MG63 (cell line): Measurements from ENCODE around the gene ZFAND6. TPM values are rescaled to one million over a fixed set of nuclear protein-coding genes. Genes with fewer than 3 reads are reported as not detected.
A peak's percentile ranks its signal among the peaks of the same experiment; 100 is the strongest.

ENCODE experiments used
- DNase-seq: peaks from one replicate; pipeline ENCODE4 v3.0.0-alpha.2; 2020
- H3K27me3 ChIP-seq: fragments of 250-450 bp; sonication (Bioruptor Pico); 2 replicates; pipeline ENCODE4 v1.5.1; 2020; ENCODE audit warnings: mild to moderate bottlenecking, moderate library complexity
- H3K36me3 ChIP-seq: fragments of 250-450 bp; sonication (Bioruptor Pico); 2 replicates; pipeline ENCODE4 v1.5.1; 2020; ENCODE audit warnings: mild to moderate bottlenecking, moderate library complexity
- H3K4me3 ChIP-seq: fragments of 250-450 bp; sonication (Bioruptor Pico); 2 replicates; pipeline ENCODE4 v1.5.1; 2020; ENCODE audit warnings: mild to moderate bottlenecking, moderate library complexity
- H3K9me3 ChIP-seq: fragments of 250-450 bp; sonication (Bioruptor Pico); 2 replicates; pipeline ENCODE4 v1.5.1; 2020; ENCODE audit warnings: mild to moderate bottlenecking, moderate library complexity
- total RNA-seq: library from RNA; depleted of rRNA; stranded (reverse); fragments of >200 nt; shearing (Covaris generic); gene quantifications from 2 replicates; pipeline ENCODE4 v1.2.3, GENCODE V29; 2014; ENCODE audit warnings: low replicate concordance

Gene ZFAND6
- total RNA-seq, 1 experiment from 2014 or later: 174 TPM

DNA sequence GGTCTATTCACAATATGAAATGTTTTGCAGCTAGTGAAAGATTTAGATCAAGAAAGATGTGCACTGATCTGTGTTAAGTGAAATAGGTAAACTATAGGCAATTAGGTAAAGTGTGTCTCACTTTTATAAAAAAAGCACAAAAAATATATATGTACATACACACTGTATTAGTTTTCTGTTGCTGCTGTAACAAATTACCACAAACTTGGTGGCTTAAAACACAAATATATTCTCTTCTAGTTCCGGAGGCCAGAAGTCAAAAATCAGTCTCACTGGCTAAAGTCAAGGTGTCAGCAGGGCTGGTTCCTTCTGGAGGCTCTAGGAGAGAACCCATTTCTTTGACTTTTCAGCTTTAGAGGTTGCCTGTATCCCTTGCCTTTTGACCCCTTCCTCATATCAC, 104.4 kb downstream of the ZFAND6 start:
- no peak for DNase-seq
- no peak overlapping the region for H3K4me3 ChIP-seq
- no peaks in the 10 kb centered on the region for H3K9me3 ChIP-seq
- H3K36me3 ChIP-seq: peaks cover 53% of the 10 kb centered on the region
- H3K27me3 ChIP-seq: no peaks in the 10 kb centered on the region

DNA sequence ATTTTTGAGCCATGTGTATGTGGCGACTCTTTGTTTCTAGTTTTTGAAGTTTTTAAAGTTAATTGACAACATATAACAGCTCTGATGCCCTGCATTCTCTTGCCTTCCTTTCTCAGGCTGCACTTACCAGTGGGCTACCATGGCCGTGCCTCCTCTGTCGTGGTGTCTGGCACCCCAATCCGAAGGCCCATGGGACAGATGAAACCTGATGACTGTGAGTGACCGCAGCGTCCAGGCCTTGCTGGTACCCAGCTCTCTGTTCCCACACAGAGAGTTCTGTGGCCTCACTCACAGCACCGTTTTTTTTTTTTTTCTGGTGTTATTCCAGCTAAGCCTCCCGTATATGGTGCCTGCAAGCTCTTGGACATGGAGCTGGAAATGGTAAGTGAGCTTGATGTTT, 108.5 kb downstream of the ZFAND6 start:
- no peak for DNase-seq
- Histone ChIP-seq H3K9me3 (no peaks in the 10 kb centered on the region), H3K4me3 (no peak overlapping the region), H3K27me3 (no peaks in the 10 kb centered on the region), H3K36me3 (peaks cover 45% of the 10 kb centered on the region)

DNA sequence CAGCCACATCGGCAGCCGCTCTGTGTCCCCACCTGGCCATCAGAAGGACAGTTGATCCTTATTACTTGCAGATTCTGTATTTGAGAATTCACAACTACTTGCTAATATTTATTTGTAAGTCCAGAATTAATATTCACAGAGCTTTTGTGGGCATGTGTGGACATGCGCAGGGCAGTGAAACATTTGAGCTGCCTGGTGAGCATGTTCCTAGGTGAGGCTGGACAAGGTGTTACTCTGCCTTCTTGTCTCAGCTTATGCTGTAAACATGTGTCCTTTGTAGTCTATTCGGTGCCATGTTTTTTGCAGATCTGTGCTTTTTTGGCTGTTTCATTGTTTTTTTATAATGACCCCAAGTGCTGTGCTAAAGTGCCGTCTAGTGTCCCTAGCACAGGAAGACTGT, 108.9 kb downstream of the ZFAND6 start:
- H3K4me3 ChIP-seq: no peak overlapping the region
- peaks cover 45% of the 10 kb centered on the region for H3K36me3 ChIP-seq
- no peaks in the 10 kb centered on the region for H3K9me3 ChIP-seq
- H3K27me3 ChIP-seq: no peaks in the 10 kb centered on the region
- no peak for DNase-seq

DNA sequence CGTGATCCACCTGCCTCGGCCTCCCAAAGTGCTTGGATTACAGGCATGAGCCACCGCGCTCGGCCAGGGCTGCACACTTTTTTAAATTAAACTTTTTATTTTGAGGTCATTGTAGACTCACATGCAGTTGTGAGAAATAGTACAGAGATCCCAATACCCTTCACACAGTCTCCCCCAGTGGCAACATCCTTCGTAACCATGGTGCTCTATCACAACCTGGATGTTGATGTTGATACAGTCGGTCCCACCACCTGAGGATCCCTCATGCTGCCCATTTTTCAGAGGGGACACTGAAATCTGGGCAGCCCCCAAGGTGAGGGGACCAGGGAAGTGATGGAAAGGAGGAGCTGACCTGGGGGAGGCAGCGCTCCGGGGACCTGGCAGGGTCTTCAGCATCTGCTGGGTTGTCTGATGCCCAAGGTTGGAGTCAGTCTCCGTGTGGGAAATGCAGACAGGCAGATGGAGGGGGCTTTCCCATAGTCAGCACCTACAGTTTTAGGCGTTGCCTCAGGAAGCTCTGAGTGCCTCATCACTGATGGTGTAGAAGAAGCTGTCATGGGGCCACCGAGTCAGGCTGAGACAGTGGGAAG, 110.4 kb downstream of the ZFAND6 start:
- no peak for DNase-seq
- peaks cover 43% of the 10 kb centered on the region for H3K36me3 ChIP-seq
- no peak overlapping the region for H3K4me3 ChIP-seq
- H3K9me3 ChIP-seq: no peaks in the 10 kb centered on the region
- no peaks in the 10 kb centered on the region for H3K27me3 ChIP-seq

DNA sequence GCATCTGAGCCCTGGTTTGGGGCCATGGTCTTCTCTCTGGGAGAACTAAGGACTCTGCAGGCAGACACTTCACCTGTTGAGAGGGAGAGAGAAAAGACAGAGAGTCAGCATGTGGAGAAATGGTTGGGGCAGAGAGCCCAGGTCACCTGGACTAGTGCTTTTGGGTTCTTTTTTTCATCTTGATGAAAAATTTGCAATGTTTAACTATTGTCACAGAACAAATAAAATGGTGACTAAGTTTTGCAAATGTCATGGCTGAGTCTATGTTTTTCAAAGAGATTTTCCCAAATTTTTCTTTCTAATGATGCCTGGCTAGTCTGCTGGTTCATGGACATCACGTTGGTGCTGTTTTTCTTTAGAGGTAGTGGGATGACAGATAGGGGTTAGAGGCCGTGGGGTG, 111.1 kb downstream of the ZFAND6 start:
- DNase-seq: no peak
- no peaks in the 10 kb centered on the region for H3K27me3 ChIP-seq

DNA sequence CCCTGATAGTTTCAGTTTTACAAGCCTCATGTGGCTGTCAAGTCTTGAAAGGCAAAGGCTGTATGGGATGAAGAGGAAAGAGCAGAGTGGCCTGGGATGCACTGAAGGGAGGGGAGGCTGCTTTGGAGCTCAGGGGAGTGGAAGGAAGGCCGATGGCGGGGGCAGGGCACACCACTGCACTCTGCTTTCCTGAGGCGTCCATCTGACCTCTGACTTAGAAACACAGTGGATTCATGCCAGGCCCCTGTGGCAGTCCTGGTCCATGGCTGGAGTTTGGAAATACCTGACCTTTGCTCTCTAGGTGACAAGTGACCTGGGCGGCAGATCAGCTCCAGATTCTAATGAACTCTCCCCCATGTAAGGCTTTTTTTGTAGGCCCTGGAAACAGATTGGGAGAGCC, 112.3 kb downstream of the ZFAND6 start:
- H3K27me3 ChIP-seq: no peaks in the 10 kb centered on the region
- no peak overlapping the region for H3K4me3 ChIP-seq
- peaks cover 55% of the 10 kb centered on the region for H3K36me3 ChIP-seq
- no peak for DNase-seq
- H3K9me3 ChIP-seq: no peaks in the 10 kb centered on the region

More for the DNA sequence above, 111.1 kb downstream of the ZFAND6 start:
- Histone ChIP-seq H3K4me3 (no peak overlapping the region), H3K36me3 (peaks cover 51% of the 10 kb centered on the region), H3K9me3 (no peaks in the 10 kb centered on the region)

DNA sequence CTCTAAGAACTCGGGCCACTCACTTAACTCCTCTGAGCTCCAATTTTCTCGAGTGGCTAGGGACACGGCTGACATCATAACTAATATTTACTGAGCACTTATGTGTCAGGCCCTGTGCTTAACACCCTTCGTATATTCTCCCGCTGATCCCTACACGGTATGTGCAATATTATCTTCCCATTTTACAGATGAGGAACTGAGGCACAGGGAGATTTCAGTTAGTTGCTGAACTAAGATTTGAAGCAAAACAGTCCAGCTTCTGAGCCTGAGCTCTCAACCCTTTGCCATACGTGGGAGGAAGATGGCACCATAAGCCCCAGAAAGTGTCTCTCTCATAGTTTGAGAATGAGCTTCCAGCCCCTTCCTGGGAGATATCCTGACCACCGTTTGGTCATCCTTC, 112.9 kb downstream of the ZFAND6 start:
- Histone ChIP-seq H3K4me3 (no peak overlapping the region), H3K36me3 (peaks cover 59% of the 10 kb centered on the region), H3K27me3 (no peaks in the 10 kb centered on the region), H3K9me3 (0 out of 2 replicates have a peak, but pooled peaks cover 2% of the 10 kb centered on the region)
- no peak for DNase-seq

DNA sequence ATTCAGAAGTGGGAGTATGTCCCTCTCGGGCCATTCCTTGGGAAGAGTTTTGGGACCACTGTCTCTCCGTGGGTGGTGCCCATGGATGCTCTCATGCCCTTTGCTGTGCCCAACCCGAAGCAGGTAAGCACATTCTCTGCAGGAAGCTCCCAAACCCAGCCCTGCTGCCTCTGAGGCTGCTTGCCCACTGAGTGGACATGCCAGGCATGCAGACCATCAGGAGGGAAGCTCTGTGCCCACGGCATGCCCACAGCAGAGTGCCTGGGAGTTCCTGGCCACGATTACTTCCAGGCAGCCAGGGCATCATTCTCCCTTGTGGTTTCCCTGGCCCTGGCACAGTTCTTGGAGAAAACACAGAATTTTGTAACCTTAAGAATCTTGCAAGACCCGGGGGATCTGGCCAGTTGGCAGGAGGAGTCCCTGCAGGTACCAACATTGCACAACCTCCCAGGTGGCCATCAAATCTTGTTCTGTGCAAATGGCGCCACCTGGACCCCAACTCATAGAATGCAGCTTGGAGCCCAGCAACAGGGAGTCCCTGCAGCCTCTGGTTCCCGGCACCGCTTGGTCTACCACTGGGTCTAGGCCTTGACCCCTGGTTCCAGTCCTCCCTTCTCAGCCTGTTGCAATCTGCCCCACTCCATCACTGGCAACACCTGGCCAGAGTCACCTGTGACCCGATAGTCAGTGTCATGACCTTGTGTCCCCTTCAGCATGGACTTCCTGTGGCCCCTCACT, 113.7 kb downstream of the ZFAND6 start:
- Histone ChIP-seq H3K27me3 (no peaks in the 10 kb centered on the region), H3K4me3 (no peak overlapping the region), H3K9me3 (0 out of 2 replicates have a peak, but pooled peaks cover 2% of the 10 kb centered on the region), H3K36me3 (peaks cover 64% of the 10 kb centered on the region)
- peak; percentile 59 for DNase-seq

DNA sequence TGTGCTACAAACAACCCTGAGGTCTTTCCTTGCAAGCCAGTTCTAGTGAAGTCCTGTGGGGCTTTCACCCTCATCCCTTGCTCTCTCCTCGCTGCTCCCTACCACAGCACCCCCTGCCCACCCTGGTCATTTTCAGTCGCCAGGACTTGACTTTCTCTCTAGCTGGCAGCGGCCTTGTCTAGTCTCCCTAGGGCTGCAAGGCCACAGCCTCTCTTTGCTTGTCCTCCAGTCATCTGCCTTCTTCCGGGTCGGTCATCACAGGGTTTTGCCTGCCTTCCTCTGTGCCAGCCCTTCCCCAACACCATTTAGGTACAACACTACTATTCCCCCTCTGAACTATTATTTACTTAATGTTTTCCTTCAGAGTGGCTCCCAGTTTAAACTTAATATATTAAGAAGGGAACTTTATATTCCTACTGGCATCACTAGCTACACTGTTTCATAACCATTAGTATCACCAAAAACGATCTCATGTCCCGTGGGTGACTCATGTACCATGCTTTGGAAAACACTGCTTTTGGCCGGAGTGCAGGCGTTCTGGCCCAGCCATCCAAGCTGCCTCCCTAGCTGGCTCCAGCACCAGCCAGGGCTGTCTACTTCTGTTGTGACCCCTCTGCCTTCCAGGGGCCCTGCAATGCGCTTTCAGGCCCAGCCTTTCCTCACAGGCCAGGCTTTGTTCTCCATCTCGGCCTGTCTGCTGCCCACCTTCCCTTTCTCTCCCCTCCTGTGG, 114.7 kb downstream of the ZFAND6 start:
- H3K4me3 ChIP-seq: no peak overlapping the region
- H3K9me3 ChIP-seq: peaks cover 5% of the 10 kb centered on the region
- peaks cover 65% of the 10 kb centered on the region for H3K36me3 ChIP-seq
- DNase-seq: peak; percentile 92
- H3K27me3 ChIP-seq: no peaks in the 10 kb centered on the region

DNA sequence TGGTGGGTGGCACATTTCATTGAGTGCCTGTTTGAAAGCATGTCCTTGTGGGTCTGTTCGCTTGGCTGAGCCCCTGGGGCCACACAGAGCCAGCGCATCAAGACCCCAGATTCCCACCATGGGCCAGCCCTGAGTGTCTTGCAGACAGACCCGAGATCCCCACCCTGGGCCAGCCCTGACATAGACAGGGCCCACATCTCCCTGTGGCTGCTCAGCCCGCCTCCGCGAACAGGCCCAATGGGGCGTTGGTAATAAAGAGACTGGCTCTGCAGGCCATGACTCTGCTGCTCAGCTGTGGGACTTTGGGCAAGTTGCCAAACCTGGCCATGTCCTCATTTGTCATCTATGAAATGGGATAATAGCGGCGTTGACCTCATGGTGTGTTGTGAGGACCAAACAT, 116.0 kb downstream of the ZFAND6 start:
- Histone ChIP-seq H3K27me3 (no peaks in the 10 kb centered on the region), H3K4me3 (no peak overlapping the region), H3K9me3 (peaks cover 5% of the 10 kb centered on the region), H3K36me3 (peaks cover 64% of the 10 kb centered on the region)
- DNase-seq: no peak

DNA sequence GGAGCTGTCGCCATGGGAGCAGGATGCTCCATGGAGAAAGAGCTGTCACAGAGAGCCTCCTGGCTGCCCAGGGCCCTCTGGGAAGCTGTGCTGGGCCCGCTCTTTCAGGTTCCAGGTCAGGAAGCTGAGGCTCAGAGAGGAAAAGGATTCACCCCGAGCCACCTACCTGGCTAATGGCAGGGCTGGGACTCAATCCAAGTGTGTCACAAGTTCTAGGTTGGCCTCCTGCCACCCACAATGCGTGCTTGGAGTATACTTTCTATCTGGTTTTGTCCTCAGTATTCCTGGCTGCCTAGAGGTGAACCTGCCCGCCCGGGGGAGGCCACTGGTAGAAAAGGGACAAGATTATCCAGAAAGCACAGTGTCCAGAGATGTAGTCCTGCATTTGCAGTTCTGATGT, 117.0 kb downstream of the ZFAND6 start:
- Histone ChIP-seq H3K36me3 (peaks cover 69% of the 10 kb centered on the region), H3K9me3 (peaks cover 5% of the 10 kb centered on the region)
- DNase-seq: no peak

DNA sequence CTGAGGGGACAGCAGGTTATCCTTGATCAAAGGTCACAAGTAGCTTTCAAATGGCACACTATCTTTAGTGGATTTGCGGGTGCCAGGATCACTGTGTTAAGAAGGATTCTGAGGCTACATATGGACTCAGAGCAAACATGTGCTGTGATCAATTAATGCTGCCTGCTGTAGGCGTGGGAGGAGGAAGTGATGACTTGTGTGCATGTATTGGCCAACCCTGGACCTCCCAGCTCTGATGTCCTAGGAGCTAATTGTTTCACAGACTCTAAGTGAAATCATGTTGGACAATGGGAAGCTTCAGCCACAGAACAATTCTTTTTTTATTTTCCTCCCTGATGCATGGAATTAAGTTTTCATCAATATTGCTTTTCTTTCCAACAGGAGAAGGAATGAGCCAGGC, 117.7 kb downstream of the ZFAND6 start:
- Histone ChIP-seq H3K9me3 (peaks cover 5% of the 10 kb centered on the region), H3K4me3 (no peak overlapping the region), H3K27me3 (no peaks in the 10 kb centered on the region), H3K36me3 (peaks cover 70% of the 10 kb centered on the region)
- DNase-seq: no peak

More for the DNA sequence above, 117.0 kb downstream of the ZFAND6 start:
- Histone ChIP-seq H3K4me3 (no peak overlapping the region), H3K27me3 (no peaks in the 10 kb centered on the region)

DNA sequence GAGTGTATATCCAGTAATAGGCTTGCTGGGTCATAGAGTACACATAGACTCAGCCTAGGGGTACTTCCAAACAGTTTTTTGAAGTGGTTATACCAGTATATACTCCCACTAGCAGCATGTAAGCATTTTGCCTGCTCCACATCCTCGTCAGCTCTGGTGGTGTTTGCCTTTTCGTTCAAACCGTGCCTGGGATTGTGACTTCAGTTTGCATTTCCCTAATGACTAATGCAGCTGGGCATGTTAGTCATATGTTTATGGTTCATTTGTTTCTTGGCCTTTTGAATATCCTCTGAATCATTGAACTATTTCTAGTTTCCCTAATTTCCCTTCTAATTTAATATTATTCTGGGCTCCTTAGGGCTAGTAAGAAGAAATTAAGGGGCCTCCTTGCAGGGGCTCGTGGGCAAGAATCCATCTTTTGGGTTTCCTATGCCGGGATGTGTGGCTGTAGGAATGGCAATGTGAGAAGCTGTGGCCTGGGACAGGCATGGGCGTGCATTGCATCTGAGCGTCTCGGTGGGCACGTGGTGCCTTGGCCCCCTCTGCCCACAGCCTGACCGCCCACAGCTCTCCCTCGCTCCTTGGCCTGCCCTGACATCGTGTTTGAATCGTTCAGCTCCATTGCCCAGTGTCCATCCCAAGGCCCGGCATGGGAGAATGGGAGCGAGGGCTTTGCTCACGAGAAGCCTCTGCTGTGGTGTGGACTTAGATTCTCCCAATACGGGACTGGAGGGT, 119.7 kb downstream of the ZFAND6 start:
- Histone ChIP-seq H3K36me3 (peaks cover 68% of the 10 kb centered on the region), H3K4me3 (no peak overlapping the region), H3K27me3 (no peaks in the 10 kb centered on the region)

DNA sequence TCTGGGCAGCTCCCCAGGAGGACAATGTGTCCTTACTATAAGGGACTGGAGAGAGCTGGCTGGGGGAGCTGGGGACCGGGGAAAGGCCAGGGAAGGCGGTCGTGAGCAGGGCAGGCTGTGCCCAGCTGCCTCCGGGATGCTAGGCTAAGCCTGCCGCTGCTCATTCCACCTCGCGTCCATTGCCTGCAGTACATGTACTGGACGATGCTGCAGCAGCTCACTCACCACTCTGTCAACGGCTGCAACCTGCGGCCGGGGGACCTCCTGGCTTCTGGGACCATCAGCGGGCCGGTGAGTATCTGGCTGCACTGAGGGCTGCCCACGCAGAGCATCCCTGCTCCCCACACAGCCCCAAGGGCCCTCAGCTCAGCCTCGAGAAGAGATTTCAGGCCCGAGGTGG, 120.5 kb downstream of the ZFAND6 start:
- no peak for DNase-seq
- no peaks in the 10 kb centered on the region for H3K27me3 ChIP-seq
- H3K4me3 ChIP-seq: no peak overlapping the region
- H3K9me3 ChIP-seq: peaks cover 5% of the 10 kb centered on the region
- peaks cover 72% of the 10 kb centered on the region for H3K36me3 ChIP-seq

More for the DNA sequence above, 119.7 kb downstream of the ZFAND6 start:
- DNase-seq: peak; percentile 84
- peaks cover 5% of the 10 kb centered on the region for H3K9me3 ChIP-seq

DNA sequence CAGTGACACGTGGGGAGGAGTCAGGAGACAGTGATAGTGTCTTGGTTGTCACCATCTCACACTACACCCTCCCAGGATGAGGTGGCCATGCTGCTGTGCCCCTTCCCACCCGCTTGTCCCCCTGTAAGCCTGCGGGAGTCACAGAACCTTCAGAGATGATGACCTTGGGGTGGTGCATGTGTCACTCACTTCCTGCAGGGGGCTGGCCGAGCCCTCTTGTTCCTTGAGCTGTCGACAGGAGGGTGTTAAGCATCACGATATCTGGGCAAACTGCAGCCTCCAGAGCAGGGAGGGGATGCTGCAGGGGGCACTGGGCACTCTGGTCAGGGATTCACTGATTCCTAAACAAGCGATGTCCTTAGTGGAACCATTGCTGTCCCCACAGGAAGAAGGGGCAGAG, 121.0 kb downstream of the ZFAND6 start:
- H3K9me3 ChIP-seq: peaks cover 5% of the 10 kb centered on the region
- H3K27me3 ChIP-seq: no peaks in the 10 kb centered on the region
- DNase-seq: no peak
- H3K36me3 ChIP-seq: peaks cover 72% of the 10 kb centered on the region
- no peak overlapping the region for H3K4me3 ChIP-seq

DNA sequence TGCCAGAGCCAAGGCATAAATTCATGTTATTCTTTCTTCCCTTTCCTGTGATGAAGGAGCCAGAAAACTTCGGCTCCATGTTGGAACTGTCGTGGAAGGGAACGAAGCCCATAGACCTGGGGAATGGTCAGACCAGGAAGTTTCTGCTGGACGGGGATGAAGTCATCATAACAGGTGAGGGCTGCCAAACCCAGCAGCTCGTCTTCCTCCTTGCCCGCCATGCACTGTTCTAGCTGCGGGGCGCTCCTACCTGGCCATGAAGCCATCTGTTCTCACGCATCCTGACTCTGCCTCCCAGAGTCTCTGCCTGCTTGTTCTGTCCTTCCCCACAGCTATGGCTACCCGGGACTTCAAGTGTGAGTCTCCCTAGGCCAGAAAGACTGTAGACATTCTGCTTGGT, 121.5 kb downstream of the ZFAND6 start:
- Histone ChIP-seq H3K4me3 (no peak overlapping the region), H3K36me3 (peaks cover 74% of the 10 kb centered on the region), H3K9me3 (peaks cover 5% of the 10 kb centered on the region), H3K27me3 (no peaks in the 10 kb centered on the region)
- DNase-seq: no peak
